Measurements from ENCODE around the gene PLCG2. TPM values are rescaled to one million over a fixed set of nuclear protein-coding genes. Genes with fewer than 3 reads are reported as not detected.

The PLCG2 gene
- total RNA-seq, 1 experiment from 2014 or later = 14.4 TPM

DNA sequence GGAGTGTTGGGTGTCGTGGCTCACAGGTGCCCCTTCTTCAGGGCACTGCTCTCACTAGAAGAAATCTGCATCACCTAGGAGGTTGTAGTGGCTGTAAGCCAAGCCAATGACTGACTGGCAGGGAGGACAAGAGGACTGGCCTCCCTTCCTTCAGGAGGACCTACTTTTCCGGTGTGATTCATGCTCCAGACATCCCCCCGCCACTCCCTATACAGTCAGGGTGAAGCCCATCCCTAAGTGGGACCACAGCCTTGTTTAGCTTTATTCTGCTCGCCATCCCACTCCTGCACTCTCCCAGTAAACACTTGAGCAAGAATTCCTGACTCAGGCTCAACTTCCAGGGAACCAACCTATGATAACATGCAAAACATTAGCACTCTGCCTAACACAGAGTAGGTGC is 67.0 kb downstream of the PLCG2 start:
- no peaks in the 10 kb centered on the region for H3K36me3 ChIP-seq (ENCODE audit: control insufficient read depth, insufficient read depth, low read length)
- Mint-ChIP-seq H3K4me3 (ENCODE audit: unreplicated experiment) (no peak overlapping the region), H3K36me3 (ENCODE audit: insufficient read depth, unreplicated experiment) (peaks cover 6% of the 10 kb centered on the region), H3K27ac (ENCODE audit: unreplicated experiment) (no peak overlapping the region), H3K9me3 (ENCODE audit: unreplicated experiment) (peaks cover 10% of the 10 kb centered on the region), H3K27me3 (ENCODE audit: insufficient read depth, unreplicated experiment) (no peaks in the 10 kb centered on the region), H3K4me1 (ENCODE audit: low read depth, unreplicated experiment) (peaks cover 18% of the 10 kb centered on the region)
- no peak for DNase-seq
- no peaks in the 10 kb centered on the region for H3K27me3 ChIP-seq (replicated peaks; ENCODE audit: control insufficient read depth, insufficient read depth, low read length)
- BruUV-seq (replicated peaks) = no TSS peak
- intact Hi-C loops (cut with micrococcal nuclease; ENCODE audit: unreplicated experiment) = no loop called here
- TF ChIP-seq, protein P1, sequence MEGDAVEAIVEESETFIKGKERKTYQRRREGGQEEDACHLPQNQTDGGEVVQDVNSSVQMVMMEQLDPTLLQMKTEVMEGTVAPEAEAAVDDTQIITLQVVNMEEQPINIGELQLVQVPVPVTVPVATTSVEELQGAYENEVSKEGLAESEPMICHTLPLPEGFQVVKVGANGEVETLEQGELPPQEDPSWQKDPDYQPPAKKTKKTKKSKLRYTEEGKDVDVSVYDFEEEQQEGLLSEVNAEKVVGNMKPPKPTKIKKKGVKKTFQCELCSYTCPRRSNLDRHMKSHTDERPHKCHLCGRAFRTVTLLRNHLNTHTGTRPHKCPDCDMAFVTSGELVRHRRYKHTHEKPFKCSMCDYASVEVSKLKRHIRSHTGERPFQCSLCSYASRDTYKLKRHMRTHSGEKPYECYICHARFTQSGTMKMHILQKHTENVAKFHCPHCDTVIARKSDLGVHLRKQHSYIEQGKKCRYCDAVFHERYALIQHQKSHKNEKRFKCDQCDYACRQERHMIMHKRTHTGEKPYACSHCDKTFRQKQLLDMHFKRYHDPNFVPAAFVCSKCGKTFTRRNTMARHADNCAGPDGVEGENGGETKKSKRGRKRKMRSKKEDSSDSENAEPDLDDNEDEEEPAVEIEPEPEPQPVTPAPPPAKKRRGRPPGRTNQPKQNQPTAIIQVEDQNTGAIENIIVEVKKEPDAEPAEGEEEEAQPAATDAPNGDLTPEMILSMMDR (IDR thresholded peaks at IDR 0.05; ENCODE audit: insufficient read depth in 1 of 2, low read depth in 1 of 2, low read length in 1 of 2, severe bottlenecking in 1 of 2, unreplicated experiment in 1 of 2) = no peak
- peaks cover 9% of the 10 kb centered on the region for H3K4me1 ChIP-seq
- ChIA-PET CTCF (no interaction called here), POLR2A (no interaction called here)
- H3K9me3 ChIP-seq = no peaks in the 10 kb centered on the region
- no peak overlapping the region for H3K4me3 ChIP-seq (ENCODE audit: low read depth, low read length)

DNA sequence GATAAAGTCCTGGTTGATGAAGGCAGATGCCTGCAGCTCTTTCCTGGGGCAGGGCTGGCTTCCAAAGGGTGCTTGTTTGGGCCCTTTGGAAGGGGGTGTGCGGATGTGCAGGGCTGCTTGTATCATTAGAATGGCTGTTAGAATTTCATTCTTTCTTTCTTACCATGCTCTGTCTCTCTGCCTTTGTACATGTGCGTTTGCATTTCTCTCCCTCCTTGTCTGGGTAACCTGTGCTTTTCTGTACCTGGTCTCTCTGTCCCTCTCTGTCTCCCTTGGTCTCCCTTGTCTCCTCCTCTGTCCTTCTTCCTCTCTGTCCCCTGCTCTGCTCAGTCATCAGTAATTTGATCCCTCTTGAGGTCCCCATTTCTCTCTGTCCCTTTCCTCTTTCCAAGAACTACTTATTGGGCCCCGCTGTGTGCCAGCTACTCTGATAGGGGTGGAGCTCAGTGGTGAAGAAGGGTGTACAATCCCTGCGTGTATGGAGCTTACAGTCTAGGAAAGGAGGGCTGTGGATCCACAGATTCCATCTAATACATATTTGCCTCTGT is 69.3 kb downstream of the PLCG2 start:
- Histone ChIP-seq H3K9me3 (no peaks in the 10 kb centered on the region), H3K4me1 (peaks cover 25% of the 10 kb centered on the region), H3K4me3 (ENCODE audit: low read depth, low read length) (no peak overlapping the region), H3K36me3 (ENCODE audit: control insufficient read depth, insufficient read depth, low read length) (no peaks in the 10 kb centered on the region), H3K27me3 (replicated peaks; ENCODE audit: control insufficient read depth, insufficient read depth, low read length) (no peaks in the 10 kb centered on the region)
- intact Hi-C loops (cut with micrococcal nuclease; ENCODE audit: unreplicated experiment) = no loop called here
- Mint-ChIP-seq H3K4me1 (ENCODE audit: low read depth, unreplicated experiment) (peaks cover 27% of the 10 kb centered on the region), H3K27ac (ENCODE audit: unreplicated experiment) (no peak overlapping the region), H3K36me3 (ENCODE audit: insufficient read depth, unreplicated experiment) (no peaks in the 10 kb centered on the region), H3K4me3 (ENCODE audit: unreplicated experiment) (no peak overlapping the region), H3K27me3 (ENCODE audit: insufficient read depth, unreplicated experiment) (no peaks in the 10 kb centered on the region), H3K9me3 (ENCODE audit: unreplicated experiment) (peaks cover 10% of the 10 kb centered on the region)
- ChIA-PET CTCF (no interaction called here), POLR2A (no interaction called here)
- no peak for DNase-seq
- TF ChIP-seq, protein P1 (IDR thresholded peaks at IDR 0.05; ENCODE audit: insufficient read depth in 1 of 2, low read depth in 1 of 2, low read length in 1 of 2, severe bottlenecking in 1 of 2, unreplicated experiment in 1 of 2) = no peak
- no TSS peak for BruUV-seq (replicated peaks)

DNA sequence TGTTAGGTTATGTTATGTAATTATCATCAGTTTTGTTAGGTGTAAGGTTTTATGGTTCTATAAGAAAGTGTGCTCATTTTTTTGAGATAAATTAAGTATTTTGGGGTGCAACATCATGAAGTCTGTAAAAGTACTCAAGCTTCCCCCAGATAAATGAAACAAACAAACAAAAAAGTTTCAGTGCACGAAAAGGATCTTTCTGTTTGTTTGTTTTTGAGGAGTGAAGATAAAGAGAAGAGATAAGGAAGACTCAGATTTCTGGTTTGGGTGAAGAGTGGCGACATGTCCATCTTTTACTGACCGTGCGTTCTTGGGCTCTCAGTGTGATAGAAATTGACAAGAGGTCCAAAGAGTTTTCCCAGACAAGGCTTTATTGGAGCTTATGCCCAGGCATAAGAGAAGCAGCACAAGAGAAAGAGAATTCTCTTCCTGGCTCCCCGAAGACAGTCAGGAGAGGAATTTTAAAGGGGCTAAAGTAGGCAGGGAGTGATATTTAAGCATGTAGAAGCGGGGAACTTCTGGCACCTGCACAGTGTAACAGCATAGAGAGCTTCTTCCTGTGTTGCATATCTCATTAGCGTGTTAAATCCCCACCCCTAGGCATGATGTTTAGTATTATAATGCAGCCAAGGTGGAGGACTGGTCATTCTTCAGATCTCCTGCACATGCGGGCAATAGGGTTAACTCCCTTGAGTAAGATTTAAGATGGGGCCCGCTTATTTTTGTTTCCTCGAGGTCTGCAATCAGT is 71.3 kb downstream of the PLCG2 start:
- TF ChIP-seq, protein P1 (IDR thresholded peaks at IDR 0.05; ENCODE audit: insufficient read depth in 1 of 2, low read depth in 1 of 2, low read length in 1 of 2, severe bottlenecking in 1 of 2, unreplicated experiment in 1 of 2) = no peak
- DNase-seq = no peak
- Histone ChIP-seq H3K4me3 (ENCODE audit: low read depth, low read length) (no peak overlapping the region), H3K36me3 (ENCODE audit: control insufficient read depth, insufficient read depth, low read length) (no peaks in the 10 kb centered on the region), H3K27me3 (replicated peaks; ENCODE audit: control insufficient read depth, insufficient read depth, low read length) (no peaks in the 10 kb centered on the region), H3K9me3 (no peaks in the 10 kb centered on the region), H3K4me1 (peaks cover 25% of the 10 kb centered on the region)
- intact Hi-C loops (cut with micrococcal nuclease; ENCODE audit: unreplicated experiment) = no loop called here
- ChIA-PET POLR2A (no interaction called here), CTCF (no interaction called here)
- H3K4me3 Mint-ChIP-seq (ENCODE audit: unreplicated experiment) = no peak overlapping the region
- no peaks in the 10 kb centered on the region for H3K36me3 Mint-ChIP-seq (ENCODE audit: insufficient read depth, unreplicated experiment)
- H3K9me3 Mint-ChIP-seq (ENCODE audit: unreplicated experiment) = peaks cover 10% of the 10 kb centered on the region
- H3K27me3 Mint-ChIP-seq (ENCODE audit: insufficient read depth, unreplicated experiment) = no peaks in the 10 kb centered on the region
- no TSS peak for BruUV-seq (replicated peaks)
- H3K27ac Mint-ChIP-seq (ENCODE audit: unreplicated experiment) = no peak overlapping the region
- peaks cover 27% of the 10 kb centered on the region for H3K4me1 Mint-ChIP-seq (ENCODE audit: low read depth, unreplicated experiment)

Measured in Caco-2 (cell line).